Measurements from ENCODE around the gene ATRIP.

DNA sequence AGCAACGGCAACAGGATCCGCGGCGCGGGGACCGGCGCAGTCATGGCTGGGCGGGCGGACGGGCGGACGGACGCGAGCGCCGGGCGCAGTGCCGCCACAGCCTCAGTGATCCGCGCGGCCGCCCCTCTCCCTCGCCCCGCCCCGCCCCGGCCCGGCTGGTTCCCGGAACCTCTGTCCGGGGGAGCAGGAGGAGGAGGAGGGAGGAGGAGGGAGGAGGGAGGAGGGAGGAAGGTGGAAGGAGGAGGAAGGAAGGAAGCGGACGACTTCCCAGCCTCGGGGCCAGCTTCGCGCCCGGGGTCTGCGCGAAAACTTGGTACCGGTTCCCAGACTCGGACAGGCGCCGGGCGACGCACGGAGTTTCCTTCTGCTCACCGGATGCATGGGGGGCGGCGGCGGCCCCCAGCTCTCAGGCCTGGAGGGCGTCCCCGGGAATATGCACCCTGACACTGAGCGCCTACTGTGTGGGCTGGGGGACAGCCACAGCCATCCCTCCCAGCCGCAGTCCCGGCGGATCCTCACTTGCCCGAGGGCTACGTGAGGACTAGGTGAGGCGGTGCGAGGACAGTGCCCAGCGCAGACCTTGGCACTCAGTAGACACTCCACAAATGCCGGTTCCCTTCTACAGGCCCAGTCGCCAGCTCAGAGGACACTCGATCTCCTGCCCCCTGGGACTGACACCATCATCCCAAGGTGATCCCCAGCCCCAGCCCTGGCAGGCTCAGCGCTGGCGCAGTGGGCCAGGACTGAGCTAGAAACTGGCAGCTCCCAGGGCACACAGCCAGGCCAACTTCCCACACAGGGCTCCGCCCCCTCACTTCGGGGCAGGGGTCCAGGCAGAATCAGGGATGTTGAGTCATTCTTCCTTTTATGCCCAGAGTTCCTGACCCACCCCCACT lies 57.8 kb downstream of the ATRIP start, which contains the start of gene SHISA5:
- TF ChIP-seq EZH2 (IDR thresholded peaks at IDR 0.05) (no peak), POLR2AphosphoS5 (IDR thresholded peaks at IDR 0.05; ENCODE audit: borderline replicate concordance, low read depth, low read length) (no peak)
